ENCODE data around the gene NBAS.
"Not testable (repeated sequence)": the region's sequence is repeated elsewhere in the genome, so short reads cannot be mapped to it uniquely, and the experiment has no call there.

Gene NBAS

DNA sequence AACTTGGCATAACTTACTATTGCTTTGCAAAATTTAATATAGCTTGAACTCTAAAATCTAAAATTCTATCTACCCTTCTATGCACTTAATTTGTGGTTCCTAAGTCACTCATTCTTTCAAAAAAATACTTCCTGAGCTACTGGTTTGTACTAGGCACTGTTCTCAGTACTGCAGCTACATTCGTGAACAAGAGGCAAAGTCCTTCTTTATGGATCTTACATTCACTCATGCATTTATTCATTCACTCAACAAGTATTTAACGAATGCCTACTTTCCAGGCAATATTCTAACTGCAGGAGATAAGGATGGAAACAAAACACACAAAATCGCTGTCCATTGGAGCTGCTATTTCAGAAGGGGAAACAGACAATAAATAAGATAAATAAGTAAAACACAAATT lies 104.8 kb downstream of the NBAS start:
- DNase-seq, result no peak

- DNase-seq, result no peak
Observed at GRCh38 chr2:15450808-15451207, 110.3 kb downstream of the NBAS start.

GRCh38 chr2:15449556-15450236 lies 111.4 kb downstream of the NBAS start:
- no peak for DNase-seq

DNA sequence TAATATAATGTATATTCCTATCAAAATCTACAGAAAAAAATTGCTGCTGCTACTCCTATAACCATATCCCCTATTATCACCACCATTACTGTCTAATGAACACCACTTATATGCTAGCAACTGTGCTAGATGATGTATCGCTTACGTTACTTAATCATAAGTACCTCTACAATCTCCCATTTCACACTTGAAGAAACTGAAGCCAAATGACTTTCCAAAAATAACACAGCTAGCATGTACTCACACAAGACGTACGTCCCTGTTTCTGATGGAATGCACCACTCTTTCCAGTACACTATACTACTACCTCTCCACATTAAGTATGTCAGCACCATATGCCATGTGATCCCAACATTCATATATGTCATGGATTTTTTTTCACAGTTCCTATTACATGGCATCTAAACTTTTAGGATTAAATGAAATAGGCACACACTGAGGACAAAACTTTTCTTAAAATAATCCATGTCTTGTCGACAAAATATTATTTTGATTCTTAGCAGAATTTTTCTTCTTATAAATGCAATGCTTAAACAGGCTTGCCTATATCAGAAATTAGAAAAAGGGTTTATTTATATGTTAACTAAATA lies 112.8 kb downstream of the NBAS start:
- DNase-seq, result no peak

DNA sequence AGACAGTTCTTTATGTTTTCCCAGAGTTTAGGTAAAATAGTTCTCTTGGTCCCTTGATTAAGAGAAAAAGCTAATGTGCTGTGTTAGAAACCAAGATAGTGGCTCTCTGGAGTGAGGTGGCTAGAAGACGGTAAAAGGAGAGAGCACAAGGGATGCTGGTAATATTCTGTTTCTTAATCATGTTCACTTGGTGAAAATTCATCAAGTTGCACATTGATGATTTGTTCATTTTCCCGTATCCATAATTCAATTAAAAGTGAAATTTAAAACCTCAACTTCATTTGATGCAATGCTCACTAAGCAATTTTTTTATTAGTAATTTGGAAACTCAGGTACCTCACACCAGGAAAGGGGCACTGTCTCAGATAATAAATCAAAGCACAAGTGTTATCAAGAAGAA lies 113.8 kb downstream of the NBAS start:
- DNase-seq, result no peak

DNA sequence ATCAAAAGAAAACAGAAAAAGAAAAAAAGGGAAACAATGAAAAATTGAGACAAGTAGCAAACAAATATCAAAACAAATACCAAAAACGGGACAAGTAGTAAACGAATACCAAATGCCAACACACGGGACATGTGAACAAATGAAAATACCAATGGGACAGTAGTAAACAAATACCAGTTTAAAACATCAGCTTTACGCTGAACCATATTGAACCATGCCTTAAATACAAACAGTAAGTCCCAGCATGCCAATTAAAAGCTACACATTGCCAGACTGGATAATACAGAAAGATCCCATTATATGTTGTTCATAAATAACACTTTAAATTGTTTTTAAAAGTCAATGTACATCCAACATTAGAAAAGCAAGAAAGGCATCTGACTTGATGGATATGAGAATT lies 114.2 kb downstream of the NBAS start:
- no peak for DNase-seq

DNA sequence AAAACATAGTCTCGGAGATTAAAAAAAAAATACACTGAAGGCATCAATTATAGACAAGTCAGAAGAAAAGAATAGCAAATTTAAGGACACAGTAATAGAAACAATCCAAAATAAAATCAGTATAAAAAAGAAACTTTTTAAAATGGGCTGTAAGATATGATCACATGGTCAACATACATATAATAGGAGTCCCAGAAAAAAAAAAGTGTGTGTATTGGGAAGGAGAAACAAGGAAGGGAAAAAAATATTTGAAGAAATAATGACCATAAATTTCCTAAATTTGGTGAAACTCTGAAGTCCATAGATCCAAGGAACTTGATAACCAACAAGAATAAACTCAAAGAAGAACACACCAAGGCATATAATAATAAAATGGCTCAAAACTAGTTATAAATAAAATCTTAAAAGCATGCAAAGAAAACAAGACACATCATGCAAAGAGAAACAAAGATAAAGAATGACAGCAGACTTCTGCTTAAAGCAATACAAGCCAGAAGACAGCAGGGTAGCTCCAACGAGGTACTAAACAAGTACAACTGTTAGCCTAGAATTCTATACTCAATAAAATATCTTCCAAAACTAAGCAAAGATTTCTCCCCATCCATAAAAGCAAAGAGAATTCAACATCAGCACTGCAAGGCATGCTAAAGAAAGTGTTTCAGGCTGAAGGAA lies 115.1 kb downstream of the NBAS start:
- no peak for DNase-seq

GRCh38 chr2:15439768-15440524 lies 121.2 kb downstream of the NBAS start:
- DNase-seq, result not testable (repeated sequence)

- DNase-seq, result not testable (repeated sequence)
Observed at GRCh38 chr2:15439366-15439765, 121.8 kb downstream of the NBAS start.

DNA sequence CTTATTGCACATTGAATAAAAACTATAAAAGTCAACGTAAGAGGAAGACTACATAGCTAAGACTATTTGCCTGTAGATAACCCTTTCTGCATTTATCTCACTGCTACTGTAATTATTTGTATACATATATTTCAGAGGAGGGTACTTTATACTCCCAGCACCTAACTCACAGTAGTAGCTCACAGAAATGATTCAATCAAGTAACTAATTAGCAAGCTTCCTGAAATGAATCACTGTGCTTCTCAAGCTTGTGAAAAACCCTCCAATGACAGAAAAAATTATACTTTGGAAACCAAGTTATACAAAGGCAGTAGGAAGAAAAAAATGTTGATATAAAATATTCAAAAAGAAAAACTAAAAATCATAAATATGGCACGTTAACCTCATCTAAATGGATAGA lies 124.9 kb downstream of the NBAS start:
- DNase-seq, result no peak

GRCh38 chr2:15435474-15435873 lies 125.7 kb downstream of the NBAS start:
- no peak for DNase-seq

GRCh38 chr2:15432642-15433256 lies 128.4 kb downstream of the NBAS start:
- DNase-seq, result no peak

- DNase-seq, result no peak
Observed at GRCh38 chr2:15429032-15429431, 132.1 kb downstream of the NBAS start.

- no peak for DNase-seq
Observed at GRCh38 chr2:15427987-15428386, 133.1 kb downstream of the NBAS start.

DNA sequence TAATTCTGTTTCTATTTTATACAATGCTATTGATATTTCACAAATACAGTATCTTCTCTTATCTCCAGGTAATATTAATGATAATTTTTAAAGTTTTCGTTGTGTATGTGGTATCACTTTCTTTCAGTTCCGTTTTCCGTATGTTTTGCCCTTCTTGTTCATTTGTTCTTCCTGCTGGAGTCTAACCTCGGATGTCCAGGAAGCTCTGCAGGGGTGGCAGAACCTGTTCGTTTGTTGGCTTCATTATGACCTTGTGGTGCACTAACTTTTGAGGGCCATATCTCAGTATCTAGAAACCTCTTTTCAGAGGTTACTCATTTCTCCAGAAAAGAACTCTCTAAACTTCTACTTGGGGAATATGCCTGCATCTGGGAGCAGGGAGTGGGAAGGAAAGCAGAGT lies 134.5 kb downstream of the NBAS start:
- DNase-seq, result no peak

DNA sequence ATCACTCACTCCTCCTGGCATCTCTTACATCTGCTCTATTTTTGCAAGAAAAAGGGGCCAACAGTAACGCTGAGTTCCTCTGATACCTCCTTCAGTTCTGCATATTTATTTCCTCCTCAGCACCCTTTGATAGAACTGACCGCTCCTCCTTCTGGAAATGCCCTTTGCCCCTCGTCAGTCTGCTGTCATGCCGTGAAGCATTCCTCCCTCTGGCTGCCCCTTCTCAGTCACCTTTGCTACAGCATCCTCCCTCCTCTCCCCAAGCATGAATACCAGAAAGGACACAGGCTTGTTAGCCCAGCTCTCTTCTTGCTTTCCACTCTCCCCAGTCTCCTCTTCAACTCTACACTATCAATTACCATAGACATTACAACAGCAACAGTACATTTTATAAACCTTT lies 135.4 kb downstream of the NBAS start:
- no peak for DNase-seq

- DNase-seq, result no peak
Observed at GRCh38 chr2:15421753-15422152, 139.4 kb downstream of the NBAS start.

- no peak for DNase-seq
Observed at GRCh38 chr2:15415748-15416147, 145.4 kb downstream of the NBAS start.

GRCh38 chr2:15412779-15413178 lies 148.4 kb downstream of the NBAS start:
- DNase-seq, result no peak

- DNase-seq, result no peak
Observed at GRCh38 chr2:15412309-15412708, 148.8 kb downstream of the NBAS start.

DNA sequence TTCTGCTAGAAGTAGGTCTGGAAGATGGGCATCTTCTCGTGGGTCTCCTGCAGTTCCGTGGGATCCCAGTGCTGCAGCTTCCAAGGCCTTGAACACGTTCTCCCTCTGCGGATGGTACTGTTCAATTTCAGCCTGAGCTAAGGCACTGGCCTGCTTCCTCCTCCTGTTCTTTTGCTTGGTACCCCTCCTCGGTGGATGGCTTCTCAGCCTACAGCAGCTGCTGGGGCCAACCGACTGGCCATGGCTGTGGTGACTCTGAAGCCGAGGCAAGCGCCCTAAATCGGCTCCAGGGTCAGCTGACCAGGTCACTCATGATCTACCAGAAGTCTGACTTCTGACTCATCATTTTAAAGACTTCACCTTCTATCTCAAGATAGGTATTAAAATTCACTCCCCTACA lies 150.2 kb downstream of the NBAS start:
- DNase-seq, result no peak

DNA sequence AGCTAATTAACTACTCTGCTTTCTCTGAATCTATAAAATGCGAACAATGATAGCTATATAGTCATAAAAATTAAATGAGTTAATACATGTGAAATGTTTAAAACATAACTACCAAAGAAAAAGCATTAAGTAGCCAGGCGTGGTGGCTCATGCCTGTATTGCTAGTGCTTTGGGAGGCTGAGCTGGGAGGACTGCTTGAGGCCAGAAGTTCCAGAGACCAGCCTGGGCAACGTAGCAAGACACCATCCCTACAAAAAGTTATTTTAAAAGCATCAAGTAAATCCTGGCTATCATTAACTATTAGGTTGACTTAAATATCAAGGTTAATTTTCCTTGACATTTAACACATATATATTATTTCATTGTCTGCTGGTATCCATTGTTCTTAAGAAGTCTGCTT lies 152.4 kb downstream of the NBAS start:
- DNase-seq, result no peak

- DNase-seq, result no peak
Observed at GRCh38 chr2:15407666-15408065, 153.5 kb downstream of the NBAS start.

Measured in NCI-H1694 (cell line).